H1 (cell line): ENCODE results near the gene MMP17. TPM values are rescaled to one million over a fixed set of nuclear protein-coding genes. Genes with fewer than 3 reads are reported as not detected.

Experiments
- CTCF ChIA-PET: fragments of 300-600 bp; sonication (Branson Sonifier 250); formaldehyde crosslinking; loops from one replicate; lab custom pipeline; 2021; ENCODE audit not compliant: partially characterized antibody; lab: Charles Lee
- POLR2A ChIA-PET: fragments of 300-600 bp; sonication (Branson Sonifier 250); formaldehyde crosslinking; loops from one replicate; lab custom pipeline; 2021; ENCODE audit warnings: inconsistent platforms; ENCODE audit not compliant: partially characterized antibody; lab: Charles Lee
- DNase-seq, 2 experiments: peaks; one replicate each; pipeline versions ENCODE4 v3.0.0 to v3.0.0-alpha.2; 2010 to 2022; ENCODE audit warnings: low spot score in 2 of 2, low read depth in 1 of 2, mixed read lengths in 1 of 2
- FAIRE-seq: peaks from 2 replicates; lab custom pipeline; 2011; peaks lifted over from hg19 to GRCh38; lab: Jason Lieb, UNC
- H2AFZ ChIP-seq: 2 replicates; pipeline ENCODE4 v1.8.1; 2012; ENCODE audit warnings: low read length, inconsistent platforms
- H2AK5ac ChIP-seq: 2 replicates; pipeline ENCODE4 v1.6.1; 2013; ENCODE audit warnings: low read depth, low read length
- H2BK120ac ChIP-seq: replicated peaks from 2 replicates; pipeline ENCODE3; 2013; ENCODE audit warnings: low read depth, low read length, inconsistent platforms
- H2BK12ac ChIP-seq: 2 replicates; pipeline ENCODE4 v1.6.1; 2013; ENCODE audit warnings: low read depth, low read length
- H2BK15ac ChIP-seq: 2 replicates; pipeline ENCODE4 v1.6.1; 2013; ENCODE audit warnings: low read length
- H2BK20ac ChIP-seq: 2 replicates; pipeline ENCODE4 v1.6.1; 2013; ENCODE audit warnings: low read length
- H2BK5ac ChIP-seq: 2 replicates; pipeline ENCODE4 v1.6.1; 2013; ENCODE audit warnings: low read depth, low read length
- H3K14ac ChIP-seq: 2 replicates; pipeline ENCODE4 v1.6.1; 2013; ENCODE audit warnings: inconsistent platforms; ENCODE audit not compliant: insufficient read length
- H3K18ac ChIP-seq: 2 replicates; pipeline ENCODE4 v1.6.1; 2013; ENCODE audit warnings: low read length; ENCODE audit errors: extremely low read depth
- H3K23ac ChIP-seq: 2 replicates; pipeline ENCODE4 v1.6.1; 2013; ENCODE audit warnings: inconsistent platforms; ENCODE audit not compliant: insufficient read length
- H3K23me2 ChIP-seq: 2 replicates; pipeline ENCODE4 v1.6.1; 2013; ENCODE audit warnings: low read depth, low read length
- H3K27ac ChIP-seq: 2 replicates; pipeline ENCODE4 v1.6.1; 2011; ENCODE audit warnings: low read depth, low read length, inconsistent platforms
- H3K27me3 ChIP-seq, 4 experiments: replicated peaks in 1 of 4; 1 replicate in 1 of 4; 2 replicates in 3 of 4; pipeline versions ENCODE4 v1.6.1 to v1.8.1; 2011 to 2013; ENCODE audit warnings: low read length in 3 of 4, mild to moderate bottlenecking in 3 of 4, inconsistent platforms in 2 of 4, mixed read lengths in 2 of 4, moderate library complexity in 1 of 4; ENCODE audit not compliant: control insufficient read depth in 3 of 4, insufficient read depth in 3 of 4; ENCODE audit errors: extremely low read depth in 1 of 4
- H3K36me3 ChIP-seq, 4 experiments: 2 replicates each; pipeline versions ENCODE4 v1.6.1 to v1.8.1; 2011 to 2013; ENCODE audit warnings: mild to moderate bottlenecking in 4 of 4, low read length in 3 of 4, moderate library complexity in 2 of 4, control low read depth in 1 of 4, inconsistent platforms in 1 of 4; ENCODE audit not compliant: insufficient read depth in 4 of 4, control insufficient read depth in 2 of 4
- H3K4ac ChIP-seq: replicated peaks from 2 replicates; pipeline ENCODE3; 2013; ENCODE audit warnings: low read length, low read depth, mixed read lengths, inconsistent platforms; ENCODE audit not compliant: insufficient read length
- H3K4me1 ChIP-seq, 4 experiments: replicated peaks in 1 of 4; 1 replicate in 1 of 4; 2 replicates in 3 of 4; pipeline versions ENCODE4 v1.6.1 to v1.8.1; 2011 to 2013; ENCODE audit warnings: low read length in 3 of 4, inconsistent platforms in 2 of 4, mixed read lengths in 1 of 4; ENCODE audit not compliant: insufficient read depth in 4 of 4, control insufficient read depth in 3 of 4
- H3K4me2 ChIP-seq, 2 experiments: 2 replicates each; pipeline versions ENCODE4 v1.6.1 to v1.8.1; 2011 to 2013; ENCODE audit warnings: low read depth in 2 of 2, low read length in 2 of 2, control low read depth in 1 of 2, inconsistent platforms in 1 of 2, mild to moderate bottlenecking in 1 of 2; ENCODE audit not compliant: insufficient read depth in 1 of 2
- H3K4me3 ChIP-seq, 4 experiments: fragments of 200-600, 300-600 bp in 1 of 4; sonication (generic), shearing (Covaris generic), sonication (Bioruptor Twin) in 1 of 4; 2 replicates each; pipeline versions ENCODE4 v1.5.1 to v1.8.1; 2011 to 2016; ENCODE audit warnings: low read length in 4 of 4, low read depth in 3 of 4, control low read depth in 2 of 4, inconsistent platforms in 2 of 4, mild to moderate bottlenecking in 2 of 4, mixed read lengths in 1 of 4, moderate library complexity in 1 of 4; ENCODE audit not compliant: insufficient read depth in 2 of 4; ENCODE audit errors: extremely low read depth in 1 of 4
- H3K56ac ChIP-seq: replicated peaks from 2 replicates; pipeline ENCODE3; 2013; ENCODE audit warnings: low read depth, mild to moderate bottlenecking, mixed read lengths, low read length, inconsistent platforms; ENCODE audit not compliant: insufficient read length
- H3K79me1 ChIP-seq: 2 replicates; pipeline ENCODE4 v1.6.1; 2013; ENCODE audit warnings: low read depth, low read length, control low read depth
- H3K79me2 ChIP-seq, 2 experiments: 2 replicates each; pipeline versions ENCODE4 v1.6.1 to v1.8.1; 2012 to 2013; ENCODE audit warnings: low read length in 2 of 2, mild to moderate bottlenecking in 2 of 2, inconsistent platforms in 1 of 2; ENCODE audit not compliant: insufficient read depth in 2 of 2, control insufficient read depth in 1 of 2
- H3K9ac ChIP-seq, 4 experiments: replicated peaks in 1 of 4; 1 replicate in 1 of 4; 2 replicates in 3 of 4; pipeline versions ENCODE4 v1.6.1 to v1.8.1; 2011 to 2013; ENCODE audit warnings: low read depth in 3 of 4, low read length in 3 of 4, control low read depth in 2 of 4, mild to moderate bottlenecking in 2 of 4, moderate library complexity in 2 of 4, inconsistent platforms in 1 of 4; ENCODE audit errors: extremely low read depth in 1 of 4
- H3K9me3 ChIP-seq, 2 experiments: 2 replicates each; pipeline versions ENCODE4 v1.6.1 to v1.8.1; 2012 to 2013; ENCODE audit warnings: mild to moderate bottlenecking in 2 of 2, moderate library complexity in 2 of 2, control low read depth in 1 of 2, inconsistent platforms in 1 of 2, low read depth in 1 of 2, low read length in 1 of 2, mixed read lengths in 1 of 2; ENCODE audit not compliant: insufficient read depth in 2 of 2
- H4K20me1 ChIP-seq, 2 experiments: replicated peaks in 1 of 2; 2 replicates each; pipeline versions ENCODE3 to v1.8.1; 2011 to 2013; ENCODE audit warnings: inconsistent platforms in 2 of 2, low read length in 2 of 2, mild to moderate bottlenecking in 1 of 2; ENCODE audit not compliant: insufficient read depth in 2 of 2, control insufficient read depth in 1 of 2
- H4K5ac ChIP-seq: 2 replicates; pipeline ENCODE4 v1.6.1; 2013; ENCODE audit warnings: low read length, low read depth, mixed read lengths, inconsistent platforms; ENCODE audit not compliant: insufficient read length
- H4K8ac ChIP-seq: 2 replicates; pipeline ENCODE4 v1.8.0; 2013; ENCODE audit warnings: mild to moderate bottlenecking, moderate library complexity, low read length, inconsistent platforms; ENCODE audit not compliant: insufficient read depth; ENCODE audit errors: extremely low read depth
- H4K91ac ChIP-seq: replicated peaks from 2 replicates; pipeline ENCODE3; 2013; ENCODE audit warnings: low read length, mixed read lengths, inconsistent platforms; ENCODE audit not compliant: insufficient read length
- BCL11A ChIP-seq, 2 experiments: IDR thresholded peaks; one replicate each; pipeline ENCODE4 v1.6.1; 2011; ENCODE audit warnings: low read depth in 2 of 2, low read length in 2 of 2, mild to moderate bottlenecking in 2 of 2
- CHD2 ChIP-seq: IDR thresholded peaks from 2 replicates; pipeline ENCODE4 v1.6.1; 2012; ENCODE audit warnings: low read length, improper control_type of control experiment
- TAF7 ChIP-seq: optimal IDR thresholded peaks from 2 replicates; pipeline ENCODE3; 2011; ENCODE audit warnings: low read depth, mild to moderate bottlenecking, inconsistent platforms, low read length, moderate library complexity, borderline replicate concordance
- WGBS, 2 experiments: shearing (Covaris generic) in 1 of 2; methylation state at CpG; one replicate each; pipeline versions ENCODE4 v1.1.6 to v1.1.7; 2013 to 2015; ENCODE audit warnings: low lambda C conversion rate in 2 of 2, mixed read lengths in 2 of 2, inconsistent platforms in 1 of 2, low coverage in 1 of 2, missing lambda C conversion rate in 1 of 2; ENCODE audit not compliant: insufficient replicate concordance in 2 of 2, insufficient coverage in 1 of 2, insufficient read length in 1 of 2; ENCODE audit errors: extremely low coverage in 1 of 2, missing lambda C conversion rate in 1 of 2; 5-methylcytosine and 5-hydroxymethylcytosine counted together
- polyA plus RNA-seq, 7 experiments: library from polyadenylated mRNA; depleted of rRNA in 3 of 7; stranded (reverse) in 5 of 7; unstranded in 2 of 7; fragments of >200 nt in 5 of 7; fragments of 200-250 nt in 2 of 7; gene quantifications; 1 replicate in 5 of 7; 2 replicates in 1 of 7; 4 replicates in 1 of 7; pipeline versions ENCODE4 v1.2.1 to v1.2.3, GENCODE V29; 2011 to 2013; ENCODE audit warnings: missing spikeins in 2 of 7, mixed read lengths in 2 of 7
- total RNA-seq: library from RNA; stranded (reverse); fragmentation: NEBNext Ultra II Directional; extraction: Animal tissue kit (Norgen Biotek cat#: 25700); gene quantifications from 2 replicates; pipeline ENCODE4 v1.2.1, GENCODE V29; 2021
- TF ChIP-seq, protein P1 (sequence below), 3 experiments: IDR thresholded peaks; 1 replicate in 2 of 3; 2 replicates in 1 of 3; pipeline versions ENCODE4 v1.5.1 to v1.6.1; 2011; ENCODE audit warnings: low read length in 3 of 3, mild to moderate bottlenecking in 3 of 3, inconsistent platforms in 2 of 3, low read depth in 1 of 3, moderate library complexity in 1 of 3; ENCODE audit not compliant: insufficient read depth in 1 of 3; ENCODE audit errors: control extremely low read depth in 1 of 3

MMP17 gene
- total and polyA plus RNA-seq, 2 of the 8 experiments (the other 6 are each of a cell fraction or from before 2014, with no cell fraction given): 41.3 to 53.8 TPM

DNA sequence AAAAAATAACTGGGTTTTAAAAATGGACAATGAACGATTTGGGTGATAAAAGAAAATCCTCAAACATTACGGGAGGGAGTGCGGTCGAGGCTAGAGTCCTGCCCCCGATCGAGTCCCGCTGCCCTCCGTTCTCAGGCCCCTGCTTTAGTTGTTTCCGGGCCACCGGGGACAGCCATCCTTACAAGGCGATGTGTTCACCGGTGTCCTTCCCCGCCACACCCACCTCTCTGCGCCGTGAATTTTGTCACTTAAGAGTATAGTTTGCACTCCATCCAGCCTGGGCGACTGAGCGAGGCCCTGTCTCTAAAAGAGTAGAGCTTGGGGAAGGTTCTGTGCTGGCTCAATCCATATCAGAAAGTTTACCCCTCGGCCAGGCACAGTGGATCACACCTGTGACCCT is 69.1 kb downstream of the MMP17 start:
- POLR2A ChIA-PET: interaction anchor here (0.6 to 2.6 kb wide), 6 partner anchors 16 to 37 kb away, joined by 3 to 10 read pairs (median 5); partner anchors contain the start of gene PUS1
- WGBS, 2 experiments: 95% methylated on average over 18 of the region's 18 CpGs; no CpG with 5 or more reads in 1 of the 2 experiments
- TF ChIP-seq, protein P1, sequence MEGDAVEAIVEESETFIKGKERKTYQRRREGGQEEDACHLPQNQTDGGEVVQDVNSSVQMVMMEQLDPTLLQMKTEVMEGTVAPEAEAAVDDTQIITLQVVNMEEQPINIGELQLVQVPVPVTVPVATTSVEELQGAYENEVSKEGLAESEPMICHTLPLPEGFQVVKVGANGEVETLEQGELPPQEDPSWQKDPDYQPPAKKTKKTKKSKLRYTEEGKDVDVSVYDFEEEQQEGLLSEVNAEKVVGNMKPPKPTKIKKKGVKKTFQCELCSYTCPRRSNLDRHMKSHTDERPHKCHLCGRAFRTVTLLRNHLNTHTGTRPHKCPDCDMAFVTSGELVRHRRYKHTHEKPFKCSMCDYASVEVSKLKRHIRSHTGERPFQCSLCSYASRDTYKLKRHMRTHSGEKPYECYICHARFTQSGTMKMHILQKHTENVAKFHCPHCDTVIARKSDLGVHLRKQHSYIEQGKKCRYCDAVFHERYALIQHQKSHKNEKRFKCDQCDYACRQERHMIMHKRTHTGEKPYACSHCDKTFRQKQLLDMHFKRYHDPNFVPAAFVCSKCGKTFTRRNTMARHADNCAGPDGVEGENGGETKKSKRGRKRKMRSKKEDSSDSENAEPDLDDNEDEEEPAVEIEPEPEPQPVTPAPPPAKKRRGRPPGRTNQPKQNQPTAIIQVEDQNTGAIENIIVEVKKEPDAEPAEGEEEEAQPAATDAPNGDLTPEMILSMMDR (IDR thresholded peaks at IDR 0.05; ENCODE audit: control extremely low read depth in 1 of 3, insufficient read depth in 1 of 3, low read depth in 1 of 3, low read length in 3 of 3): no peak
- TF ChIP-seq TAF7: no peak
- no peak for TF ChIP-seq BCL11A (IDR thresholded peaks at IDR 0.05; ENCODE audit: low read depth in 2 of 2, low read length in 2 of 2)
- TF ChIP-seq CHD2: no peak

More for the DNA sequence above, 69.1 kb downstream of the MMP17 start:
- Histone ChIP-seq H2AFZ (no peak overlapping the region), H3K56ac (no peak overlapping the region), H2BK12ac (no peak overlapping the region), H3K9ac (no peak overlapping the region), H3K23me2 (peaks cover 9% of the 10 kb centered on the region; the same call in 1 of the 2 replicates), H2AK5ac (no peak overlapping the region), H3K14ac (no peak overlapping the region), H3K4me3 (no peak overlapping the region), H3K79me1 (peaks cover 11% of the 10 kb centered on the region), H3K36me3 (peaks cover 0 to 7% (median 3%) of the 10 kb centered on the region in 4 experiments; a peak in 3 of 8 replicates), H3K27ac (no peak overlapping the region), H3K9me3 (no peaks in the 10 kb centered on the region), H2BK120ac (no peak overlapping the region), H4K20me1 (peaks cover 16 to 22% of the 10 kb centered on the region in 2 experiments), H3K23ac (no peak overlapping the region), H4K91ac (no peak overlapping the region), H3K4me2 (no peak overlapping the region; a peak in 1 of 4 replicates), H2BK20ac (no peak overlapping the region), H3K27me3 (no peaks in the 10 kb centered on the region), H3K18ac (no peak overlapping the region), H2BK15ac (no peak overlapping the region), H3K79me2 (peaks cover 0 to 40% of the 10 kb centered on the region in 2 experiments; a peak in 1 of 4 replicates), H3K4me1 (peaks cover 0 to 16% (median 15%) of the 10 kb centered on the region in 4 experiments; a peak in 6 of 7 replicates), H4K5ac (no peak overlapping the region), H3K4ac (no peak overlapping the region), H4K8ac (no peak overlapping the region), H2BK5ac (no peak overlapping the region)
- CTCF ChIA-PET: interaction anchor here (1.1 kb wide), 1 partner anchor 16 kb away, joined by 3 read pairs; no protein-coding TSS in a partner anchor
- FAIRE-seq (no peak), DNase-seq (no peak)
